ENCODE results near the gene HMGB1.

The HMGB1 gene

GRCh38 chr13:30429235-30429634, 36.5 kb downstream of the HMGB1 start:
- no peak for DNase-seq

DNA sequence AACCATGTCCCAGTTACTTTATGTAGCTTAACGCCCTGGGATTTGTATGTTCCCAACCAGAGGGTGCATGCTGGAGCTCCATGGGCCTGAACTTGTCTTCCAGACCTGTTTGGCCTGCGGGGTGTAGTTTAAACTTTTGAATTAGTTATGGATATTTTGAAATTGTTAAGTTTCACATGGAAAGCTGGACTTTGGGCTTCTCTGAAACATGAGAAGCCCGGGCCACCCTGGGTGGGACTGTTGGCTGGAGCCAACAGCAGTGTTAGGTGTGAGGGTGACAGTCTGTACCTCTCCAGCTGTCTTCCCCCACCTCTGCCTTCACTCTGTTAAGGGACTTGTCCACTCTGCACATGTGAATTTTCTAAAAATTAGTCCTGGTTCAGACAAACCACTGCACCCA, 41.8 kb downstream of the HMGB1 start:
- DNase-seq: no peak

DNA sequence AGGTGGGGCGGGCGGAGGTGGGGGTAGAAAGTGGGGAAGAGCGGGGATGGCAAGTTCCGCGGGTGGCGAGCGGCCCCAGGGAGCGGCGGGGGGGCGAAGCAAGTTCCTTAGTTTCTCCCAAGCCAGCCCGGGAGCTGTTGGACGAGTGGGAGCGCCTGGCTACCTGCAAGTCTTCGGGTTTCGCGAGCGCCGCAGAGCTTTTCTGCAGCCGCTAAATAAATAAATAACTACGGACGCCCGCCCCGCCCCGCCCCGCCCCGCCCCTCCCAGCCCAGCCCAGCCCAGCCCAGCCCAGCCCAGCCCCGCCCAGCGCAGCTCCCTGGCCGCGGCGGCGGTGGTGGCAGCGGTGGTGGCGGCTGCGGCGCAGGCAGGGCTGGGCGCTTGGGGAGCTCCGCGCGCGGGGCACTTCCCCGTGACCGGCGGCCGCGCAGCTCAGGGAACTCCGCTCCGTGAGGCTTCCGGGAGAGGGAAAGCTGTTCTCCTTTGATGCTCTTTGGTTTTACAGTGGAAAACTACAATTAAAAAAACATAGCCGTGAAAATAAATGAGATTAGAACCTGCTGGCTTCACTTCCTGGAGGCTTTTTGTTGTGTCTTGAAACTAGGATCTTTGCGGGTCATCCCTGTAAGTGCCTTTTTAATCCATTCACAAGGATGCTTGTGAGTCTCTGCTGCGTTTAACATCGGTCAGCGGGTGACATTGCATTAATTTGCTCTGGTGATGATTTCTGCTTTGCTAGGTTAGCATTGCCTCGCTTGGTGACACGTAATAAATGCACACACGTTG, 43.5 kb downstream of the HMGB1 start, which contains the start of gene UBE2L5:
Gene UBE2L5, plus strand, starts transcription at position 440 of the 786 bp plus-strand sequence. CDS start 5,498 bp downstream, outside the sequence.
- DNase-seq: peak; percentile 44

DNA sequence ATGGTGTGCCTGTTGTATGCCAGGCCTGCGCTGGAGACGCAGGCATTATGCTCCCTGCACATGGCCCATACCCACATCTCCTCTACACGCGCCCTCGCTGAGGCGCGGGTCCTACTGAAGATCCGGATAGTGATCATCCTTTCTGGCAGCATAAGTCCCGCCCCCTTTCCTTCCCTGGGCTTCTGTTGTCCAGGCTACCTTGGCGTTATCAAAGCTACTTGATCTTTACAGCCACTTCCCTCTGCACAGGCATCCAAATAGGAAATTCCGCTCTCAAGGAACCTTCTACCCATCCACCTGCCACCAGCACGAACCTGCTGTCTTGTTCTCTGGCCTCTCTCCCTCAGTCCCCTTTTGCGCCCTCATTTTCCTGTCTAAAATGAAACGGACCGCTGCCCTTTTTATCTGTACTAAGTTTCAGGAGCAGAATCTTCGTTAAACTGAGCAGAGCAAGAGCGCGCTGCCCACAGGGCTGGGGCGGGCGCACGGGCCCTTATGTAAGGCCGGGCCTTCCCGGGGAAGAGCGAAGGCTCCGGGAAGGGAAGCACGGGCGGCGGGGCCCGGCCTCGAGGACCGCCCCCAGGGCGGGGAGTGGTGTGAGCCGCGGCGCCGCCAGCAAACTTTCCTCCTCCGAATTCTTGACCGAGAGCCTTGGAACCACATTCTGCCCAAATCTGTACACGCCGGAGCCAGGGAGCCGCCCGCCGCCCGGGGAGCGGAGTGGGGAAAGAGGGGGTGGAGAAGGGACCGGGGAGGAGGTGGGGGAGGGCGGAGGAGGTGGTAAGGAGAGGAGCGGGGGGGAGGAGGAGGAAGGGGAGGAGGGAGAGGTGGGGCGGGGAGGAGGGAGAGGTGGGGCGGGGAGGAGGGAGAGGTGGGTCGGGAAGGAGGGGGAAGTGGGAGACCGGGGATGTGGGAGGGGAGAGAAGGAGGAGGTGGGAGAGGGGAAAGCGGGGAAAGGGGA, 44.4 kb downstream of the HMGB1 start:
- no peak for DNase-seq

DNA sequence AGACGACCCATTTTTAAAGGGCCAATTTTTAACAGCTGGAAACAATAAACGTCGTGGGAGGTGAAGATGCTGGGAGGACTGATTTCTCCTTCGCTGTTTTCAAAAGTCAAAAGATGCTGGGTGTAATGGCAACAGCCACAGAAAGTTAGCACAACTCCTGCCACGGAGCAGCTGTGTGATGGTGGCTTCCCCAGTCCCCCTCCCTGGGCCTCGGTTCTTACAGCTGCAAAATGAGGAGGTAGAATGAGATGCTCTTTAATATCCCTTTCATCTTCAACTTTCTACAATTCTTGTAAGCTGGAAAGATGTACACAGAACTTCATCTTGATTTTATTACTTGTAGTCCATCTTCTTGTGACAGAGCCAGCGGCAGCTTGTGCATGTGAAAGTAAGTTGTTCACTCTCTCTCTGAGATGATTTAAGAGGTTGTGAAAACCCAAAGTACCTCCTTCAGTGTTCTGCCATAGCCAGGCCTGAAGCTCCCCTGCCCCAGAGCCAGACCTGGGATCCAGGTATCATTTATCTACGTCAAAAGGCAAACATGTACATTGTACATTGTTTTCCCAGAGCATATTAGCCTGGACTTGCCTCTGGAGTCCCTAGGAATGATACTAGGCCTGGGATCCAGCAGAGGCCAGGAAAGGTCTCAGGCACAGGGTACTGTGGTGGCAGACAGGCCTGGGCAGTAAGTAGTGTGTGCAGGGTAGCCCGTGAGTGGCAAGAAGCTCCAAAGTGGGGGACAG, 46.8 kb downstream of the HMGB1 start:
- DNase-seq: no peak

GRCh38 chr13:30418075-30418716, 47.5 kb downstream of the HMGB1 start:
- no peak for DNase-seq

DNA sequence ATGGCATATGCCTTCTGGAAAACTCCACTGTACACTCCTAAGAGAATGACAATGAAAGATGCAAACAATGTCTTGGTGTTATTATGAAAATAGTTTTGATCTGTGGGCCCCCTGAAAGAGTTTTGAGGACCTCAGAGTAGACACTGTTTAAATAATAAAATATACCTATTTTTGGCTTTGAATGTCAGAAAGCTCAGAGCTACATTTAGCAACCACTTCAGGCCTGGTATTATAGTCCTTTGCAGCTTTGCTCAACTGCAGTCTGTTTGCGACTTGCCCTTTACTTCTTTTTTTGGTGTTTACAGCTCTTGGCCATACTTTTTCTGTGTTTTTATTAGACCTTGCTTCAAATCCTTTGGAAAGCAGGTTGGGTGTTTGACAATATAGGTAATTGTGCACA, 49.3 kb downstream of the HMGB1 start:
- no peak for DNase-seq

- no peak for DNase-seq
These were observed 50.2 kb downstream of the HMGB1 start for GRCh38 chr13:30415430-30416030.

DNA sequence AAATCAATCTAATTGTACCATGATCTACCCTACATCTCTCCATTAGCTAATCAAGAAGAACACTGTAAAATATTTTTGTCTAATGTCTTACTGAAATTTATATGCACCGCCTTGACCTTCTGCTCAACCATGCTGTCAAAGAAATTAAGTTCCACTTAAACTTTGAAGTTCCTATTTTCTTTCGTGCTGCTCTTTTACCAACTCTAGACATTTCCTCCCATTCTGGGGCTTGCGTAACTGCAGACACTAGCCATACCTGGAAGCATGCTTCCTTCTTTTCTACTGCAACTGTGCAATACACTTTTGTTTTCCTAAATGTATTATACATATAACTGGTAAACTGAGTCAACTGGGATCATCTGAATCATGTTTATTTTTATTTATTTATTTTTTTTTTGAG, 51.9 kb downstream of the HMGB1 start:
- DNase-seq: no peak

- no peak for DNase-seq
These were observed 53.4 kb downstream of the HMGB1 start for GRCh38 chr13:30412346-30412745.

- no peak for DNase-seq
These were observed 55.0 kb downstream of the HMGB1 start for GRCh38 chr13:30410705-30411125.

DNA sequence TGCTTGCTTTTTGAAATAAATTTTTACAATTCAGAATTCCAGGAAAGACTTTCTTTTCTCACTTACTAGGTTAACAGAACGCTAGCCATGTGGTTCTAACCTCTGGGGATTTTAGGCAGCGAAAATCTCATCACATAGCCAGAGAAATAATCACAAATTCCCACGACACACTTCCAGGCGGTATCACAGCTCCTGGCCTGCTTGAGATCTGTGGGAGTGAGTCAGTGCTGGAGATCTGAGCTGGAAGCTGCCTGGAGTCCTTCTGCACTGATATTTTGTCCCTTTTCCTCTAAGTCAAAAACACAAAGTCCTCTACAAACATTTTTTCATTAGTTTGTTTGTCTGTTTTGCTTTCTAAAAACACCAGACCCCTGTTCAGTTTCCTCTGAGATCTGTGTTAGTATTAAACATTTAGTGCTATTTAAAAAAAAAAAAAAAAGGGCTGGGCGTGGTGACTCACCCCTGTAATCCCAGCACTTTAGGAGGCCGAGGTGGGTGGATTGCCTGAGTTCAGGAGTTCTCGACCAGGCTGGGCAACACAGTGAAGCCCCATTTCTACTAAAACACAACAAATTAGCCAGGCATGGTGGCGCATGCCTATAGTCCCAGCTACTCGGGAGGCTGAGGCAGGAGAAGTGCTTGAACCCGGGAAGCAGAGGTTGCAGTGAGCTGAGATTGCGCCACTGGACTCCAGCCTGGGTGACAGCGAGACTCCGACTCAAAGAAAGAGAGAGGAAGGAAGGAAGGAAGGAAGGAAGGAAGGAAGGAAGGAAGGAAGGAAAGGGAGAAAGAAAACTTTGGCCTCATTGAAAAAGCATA, 55.6 kb downstream of the HMGB1 start:
- no peak for DNase-seq

GRCh38 chr13:30408319-30409101, 57.2 kb downstream of the HMGB1 start:
- DNase-seq: peak; percentile 84

DNA sequence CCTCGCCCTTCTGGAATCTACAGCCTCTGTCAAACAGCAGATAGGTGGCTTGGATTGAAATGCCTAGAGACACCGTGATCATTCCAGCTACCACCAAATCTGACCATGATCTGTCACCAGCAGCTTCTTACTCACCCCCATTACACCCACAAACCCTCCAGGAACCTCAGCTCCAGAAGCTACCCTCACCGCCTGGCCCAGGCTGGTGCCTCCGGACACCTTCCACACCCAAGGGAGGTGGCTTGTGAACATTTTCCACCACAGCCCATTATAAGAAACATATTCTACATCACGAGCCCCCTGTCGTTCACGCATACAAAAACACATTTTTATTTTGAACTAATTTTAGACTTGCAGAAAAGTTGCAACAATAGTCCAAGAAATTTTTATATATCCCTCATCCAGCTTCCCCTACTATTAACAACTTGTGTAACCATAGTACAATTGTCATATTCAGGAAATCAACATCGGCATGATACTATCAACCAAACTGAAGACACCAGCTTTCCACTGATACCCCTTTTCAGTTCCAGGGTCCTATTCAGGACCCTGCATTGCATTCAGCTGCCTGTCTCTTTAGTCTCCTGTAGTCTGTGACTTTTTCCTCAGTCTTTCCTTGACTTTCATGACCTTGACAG, 58.8 kb downstream of the HMGB1 start:
- no peak for DNase-seq

All from activated CD4-positive, alpha-beta T cell treated with anti-CD3 and anti-CD28 coated beads for 1 hour (primary cell).